Hepatocyte (in vitro differentiated cells): ENCODE measurements around the gene CFAP92.

Experiments used
- CTCF ChIP-seq: fragments of 200-600 bp; sonication (generic); IDR thresholded peaks from 2 replicates; pipeline ENCODE4 v1.5.1; 2016; ENCODE audit warnings: antibody characterized with exemption, mild to moderate bottlenecking; ENCODE audit not compliant: poor library complexity
- EZH2 ChIP-seq: fragments of 200-600 bp; sonication (generic); IDR thresholded peaks from 2 replicates; pipeline ENCODE4 v1.6.1; 2016; ENCODE audit warnings: antibody characterized with exemption, mild to moderate bottlenecking, borderline replicate concordance
- EZH2phosphoT487 ChIP-seq: fragments of 200-600 bp; sonication (generic); IDR thresholded peaks from one replicate; pipeline ENCODE4 v1.6.1; 2018; ENCODE audit warnings: antibody characterized with exemption, mild to moderate bottlenecking, low read depth, moderate library complexity; ENCODE audit not compliant: unreplicated experiment, severe bottlenecking

GRCh38 chr3:128879991-128880390 lies 113.9 kb downstream of the CFAP92 start:
- TF ChIP-seq CTCF (no peak), EZH2 (no peak), EZH2phosphoT487 (no peak)
